ENCODE data around the gene SLC30A2.

Gene SLC30A2

GRCh38 chr1:26041978-26042377, 3.9 kb downstream of the SLC30A2 start:
- no peak for DNase-seq (ENCODE audit: low read depth in 2 of 2)

GRCh38 chr1:26041401-26041800, 4.5 kb downstream of the SLC30A2 start:
- DNase-seq (ENCODE audit: low read depth in 2 of 2): no peak

- no peak for DNase-seq (ENCODE audit: low read depth in 2 of 2)
These were observed 7.0 kb downstream of the SLC30A2 start for GRCh38 chr1:26038904-26039303.

GRCh38 chr1:26038477-26038876, 7.4 kb downstream of the SLC30A2 start:
- no peak for DNase-seq (ENCODE audit: low read depth in 2 of 2)

GRCh38 chr1:26037904-26038303, 8.0 kb downstream of the SLC30A2 start:
- no peak for DNase-seq (ENCODE audit: low read depth in 2 of 2)

GRCh38 chr1:26036756-26037281, 9.1 kb downstream of the SLC30A2 start:
- DNase-seq (ENCODE audit: low read depth in 2 of 2): no peak

- peak; percentile 72 to 74 for DNase-seq (ENCODE audit: low read depth in 2 of 2)
These were observed 9.8 kb downstream of the SLC30A2 start for GRCh38 chr1:26035959-26036755.

GRCh38 chr1:26035203-26035958, 10.5 kb downstream of the SLC30A2 start:
- DNase-seq (ENCODE audit: low read depth in 2 of 2): peak; percentile 87

GRCh38 chr1:26034504-26035202, 11.3 kb downstream of the SLC30A2 start:
- no peak for DNase-seq (ENCODE audit: low read depth in 2 of 2)

- DNase-seq (ENCODE audit: low read depth in 2 of 2): no peak
These were observed 13.1 kb downstream of the SLC30A2 start for GRCh38 chr1:26032656-26033357.

- no peak for DNase-seq (ENCODE audit: low read depth in 2 of 2)
These were observed 14.2 kb downstream of the SLC30A2 start for GRCh38 chr1:26031611-26032220.

GRCh38 chr1:26031196-26031595, 14.7 kb downstream of the SLC30A2 start:
- no peak for DNase-seq (ENCODE audit: low read depth in 2 of 2)

- no peak for DNase-seq (ENCODE audit: low read depth in 2 of 2)
These were observed 15.9 kb downstream of the SLC30A2 start for GRCh38 chr1:26029864-26030481.

GRCh38 chr1:26029054-26029863, 16.7 kb downstream of the SLC30A2 start:
- DNase-seq (ENCODE audit: low read depth in 2 of 2): no peak

- DNase-seq (ENCODE audit: low read depth in 2 of 2): no peak
These were observed 17.4 kb downstream of the SLC30A2 start for GRCh38 chr1:26028490-26028980.

GRCh38 chr1:26027716-26028489, 18.0 kb downstream of the SLC30A2 start:
- DNase-seq (ENCODE audit: low read depth in 2 of 2): no peak

- DNase-seq (ENCODE audit: low read depth in 2 of 2): no peak
These were observed 20.4 kb downstream of the SLC30A2 start for GRCh38 chr1:26025517-26025916.

- no peak for DNase-seq (ENCODE audit: low read depth in 2 of 2)
These were observed 20.9 kb downstream of the SLC30A2 start for GRCh38 chr1:26025060-26025459.

- DNase-seq (ENCODE audit: low read depth in 2 of 2): no peak
These were observed 22.1 kb downstream of the SLC30A2 start for GRCh38 chr1:26023826-26024225.

Data from stimulated activated CD4-positive, alpha-beta T cell treated with anti-CD3 and anti-CD28 coated beads, Interleukin-1b, Interleukin-23, amount 100 ng/mL, for 4 hours (primary cell).